Retinal pigment epithelial cell (primary cell): ENCODE data around the gene KXD1.

Experiments
- DNase-seq: peaks from one replicate; pipeline ENCODE4 v3.0.0-alpha.2; 2010; ENCODE audit warnings: low read depth
- H3K4me3 ChIP-seq: 2 replicates; pipeline ENCODE4 v1.5.1; 2011; ENCODE audit warnings: mild to moderate bottlenecking, low read length, control low read depth, moderate library complexity
- CTCF ChIP-seq: conservative IDR thresholded peaks from 2 replicates; pipeline ENCODE4 v1.5.1; 2011; ENCODE audit warnings: low read depth, low read length, control low read depth, inconsistent platforms

Gene KXD1

GRCh38 chr19:18523841-18524240, 33.8 kb upstream of the KXD1 start:
- no peak overlapping the region for H3K4me3 ChIP-seq
- DNase-seq, result no peak
- TF ChIP-seq CTCF, result no peak

GRCh38 chr19:18526316-18526715, 31.4 kb upstream of the KXD1 start:
- no peak overlapping the region for H3K4me3 ChIP-seq
- DNase-seq, result no peak
- TF ChIP-seq CTCF, result no peak

- TF ChIP-seq CTCF, result no peak
- DNase-seq, result no peak
- H3K4me3 ChIP-seq, result no peak overlapping the region
Observed at GRCh38 chr19:18529782-18530181, 27.9 kb upstream of the KXD1 start.

- H3K4me3 ChIP-seq, result no peak overlapping the region
- no peak for TF ChIP-seq CTCF
- DNase-seq, result no peak
Observed at GRCh38 chr19:18531485-18531884, 26.2 kb upstream of the KXD1 start.

GRCh38 chr19:18532168-18532890, 25.3 kb upstream of the KXD1 start:
- TF ChIP-seq CTCF, result no peak
- no peak for DNase-seq
- H3K4me3 ChIP-seq, result no peak overlapping the region

GRCh38 chr19:18533058-18533457, 24.6 kb upstream of the KXD1 start:
- TF ChIP-seq CTCF, result no peak
- H3K4me3 ChIP-seq, result no peak overlapping the region
- DNase-seq, result no peak

GRCh38 chr19:18536475-18536874, 21.2 kb upstream of the KXD1 start:
- H3K4me3 ChIP-seq, result no peak overlapping the region
- no peak for DNase-seq
- no peak for TF ChIP-seq CTCF
